ENCODE measurements around the gene XYLT1.

XYLT1 gene

GRCh38 chr16:17126156-17126555, 344.6 kb downstream of the XYLT1 start:
- DNase-seq, result no peak

- DNase-seq, result no peak
These were observed 345.1 kb downstream of the XYLT1 start for GRCh38 chr16:17125671-17126070.

- DNase-seq, result no peak
These were observed 352.7 kb downstream of the XYLT1 start for GRCh38 chr16:17117906-17118577.

- no peak for DNase-seq
These were observed 354.0 kb downstream of the XYLT1 start for GRCh38 chr16:17116595-17117322.

- DNase-seq, result no peak
These were observed 361.3 kb downstream of the XYLT1 start for GRCh38 chr16:17109413-17109812.

- no peak for DNase-seq
These were observed 362.2 kb downstream of the XYLT1 start for GRCh38 chr16:17108596-17108995.

GRCh38 chr16:17107450-17107849, 363.3 kb downstream of the XYLT1 start:
- DNase-seq, result no peak

- no peak for DNase-seq
These were observed 364.4 kb downstream of the XYLT1 start for GRCh38 chr16:17106243-17106791.

- no peak for DNase-seq
These were observed 365.4 kb downstream of the XYLT1 start for GRCh38 chr16:17105239-17105797.

- no peak for DNase-seq
These were observed 366.1 kb downstream of the XYLT1 start for GRCh38 chr16:17104654-17105053.

- DNase-seq, result no peak
These were observed 367.5 kb downstream of the XYLT1 start for GRCh38 chr16:17103216-17103615.

- peak; percentile 19 for DNase-seq
These were observed 369.1 kb downstream of the XYLT1 start for GRCh38 chr16:17101646-17102045.

- no peak for DNase-seq
These were observed 372.1 kb downstream of the XYLT1 start for GRCh38 chr16:17098685-17099084.

GRCh38 chr16:17084130-17084529, 386.6 kb downstream of the XYLT1 start:
- no peak for DNase-seq

GRCh38 chr16:17083628-17084027, 387.1 kb downstream of the XYLT1 start:
- no peak for DNase-seq

GRCh38 chr16:17082095-17082882, 388.5 kb downstream of the XYLT1 start:
- no peak for DNase-seq

- DNase-seq, result no peak
These were observed 390.7 kb downstream of the XYLT1 start for GRCh38 chr16:17080105-17080504.

- DNase-seq, result no peak
These were observed 391.7 kb downstream of the XYLT1 start for GRCh38 chr16:17078931-17079631.

- no peak for DNase-seq
These were observed 393.8 kb downstream of the XYLT1 start for GRCh38 chr16:17076818-17077498.

GRCh38 chr16:17076092-17076754, 394.5 kb downstream of the XYLT1 start:
- DNase-seq, result no peak

GRCh38 chr16:17072104-17072503, 398.7 kb downstream of the XYLT1 start:
- DNase-seq, result no peak
